ENCODE measurements around the gene IQCK.
"Not testable (repeated sequence)": the region's sequence is repeated elsewhere in the genome, so short reads cannot be mapped to it uniquely, and the experiment has no call there.

Gene IQCK

GRCh38 chr16:19760356-19761060 is 42.4 kb downstream of the IQCK start:
- no peak for DNase-seq (ENCODE audit: low read depth)

GRCh38 chr16:19765860-19766553 is 47.9 kb downstream of the IQCK start:
- no peak for DNase-seq (ENCODE audit: low read depth)

GRCh38 chr16:19766554-19766884 is 48.4 kb downstream of the IQCK start:
- DNase-seq (ENCODE audit: low read depth), result no peak

- no peak for DNase-seq (ENCODE audit: low read depth)
Observed at GRCh38 chr16:19766988-19767387, 48.9 kb downstream of the IQCK start.

GRCh38 chr16:19767497-19767896 is 49.4 kb downstream of the IQCK start:
- no peak for DNase-seq (ENCODE audit: low read depth)

- DNase-seq (ENCODE audit: low read depth), result no peak
Observed at GRCh38 chr16:19769239-19769638, 51.2 kb downstream of the IQCK start.

GRCh38 chr16:19771040-19771439 is 53.0 kb downstream of the IQCK start:
- no peak for DNase-seq (ENCODE audit: low read depth)

GRCh38 chr16:19771796-19772195 is 53.7 kb downstream of the IQCK start:
- no peak for DNase-seq (ENCODE audit: low read depth)

- DNase-seq (ENCODE audit: low read depth), result no peak
Observed at GRCh38 chr16:19774024-19774423, 56.0 kb downstream of the IQCK start.

- no peak for DNase-seq (ENCODE audit: low read depth)
Observed at GRCh38 chr16:19776147-19776546, 58.1 kb downstream of the IQCK start.

- no peak for DNase-seq (ENCODE audit: low read depth)
Observed at GRCh38 chr16:19776565-19776964, 58.5 kb downstream of the IQCK start.

GRCh38 chr16:19780321-19780720 is 62.2 kb downstream of the IQCK start:
- DNase-seq (ENCODE audit: low read depth), result no peak

GRCh38 chr16:19781226-19781625 is 63.2 kb downstream of the IQCK start:
- peak; percentile 34 for DNase-seq (ENCODE audit: low read depth)

GRCh38 chr16:19783363-19784182 is 65.5 kb downstream of the IQCK start:
- no peak for DNase-seq (ENCODE audit: low read depth)

- no peak for DNase-seq (ENCODE audit: low read depth)
Observed at GRCh38 chr16:19784183-19784736, 66.2 kb downstream of the IQCK start.

- DNase-seq (ENCODE audit: low read depth), result no peak
Observed at GRCh38 chr16:19785081-19785480, 67.0 kb downstream of the IQCK start.

GRCh38 chr16:19785512-19786130 is 67.5 kb downstream of the IQCK start:
- no peak for DNase-seq (ENCODE audit: low read depth)

GRCh38 chr16:19801369-19801768 is 83.3 kb downstream of the IQCK start:
- not testable (repeated sequence) for DNase-seq (ENCODE audit: low read depth)

GRCh38 chr16:19801824-19802223 is 83.8 kb downstream of the IQCK start:
- not testable (repeated sequence) for DNase-seq (ENCODE audit: low read depth)

- no peak for DNase-seq (ENCODE audit: low read depth)
Observed at GRCh38 chr16:19802612-19803011, 84.5 kb downstream of the IQCK start.

GRCh38 chr16:19804538-19805323 is 86.7 kb downstream of the IQCK start:
- no peak for DNase-seq (ENCODE audit: low read depth)

Measured in non-pigmented ciliary epithelial cell (primary cell).